Fibroblast of pulmonary artery (primary cell): ENCODE measurements around the gene KDR.

ENCODE experiments used
- DNase-seq: peaks from one replicate; pipeline ENCODE4 v3.0.0-alpha.2; 2010; ENCODE audit warnings: low read depth
- H3K4me3 ChIP-seq: replicated peaks from 2 replicates; pipeline ENCODE4 v1.5.1; 2011; ENCODE audit warnings: low read depth, mild to moderate bottlenecking, control low read depth, low read length, moderate library complexity
- TF ChIP-seq, protein P1 (sequence below): IDR thresholded peaks from 2 replicates; pipeline ENCODE4 v1.5.1; 2011; ENCODE audit warnings: mild to moderate bottlenecking, control low read depth, low read length, inconsistent platforms; ENCODE audit errors: missing control alignments

KDR gene

DNA sequence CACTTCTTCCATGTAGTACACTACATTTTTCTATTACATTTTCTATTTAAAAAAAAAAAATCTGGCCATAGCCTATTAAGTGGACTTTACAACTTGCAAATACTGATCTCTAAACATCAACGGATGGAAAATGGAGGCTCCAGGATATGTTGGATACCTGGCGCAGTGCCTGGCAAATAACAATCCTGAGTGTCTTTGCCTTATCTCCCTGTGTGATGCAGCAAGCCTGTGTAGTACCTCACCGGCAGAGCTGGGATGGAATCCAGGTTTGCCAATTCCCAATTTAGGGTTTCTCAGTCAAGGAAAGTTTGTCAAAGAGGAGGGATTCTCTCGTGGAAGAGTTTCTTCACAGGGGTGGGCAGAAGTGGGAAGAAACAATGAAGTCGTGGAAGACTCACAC lies 93.2 kb downstream of the KDR start:
- TF ChIP-seq, protein P1, sequence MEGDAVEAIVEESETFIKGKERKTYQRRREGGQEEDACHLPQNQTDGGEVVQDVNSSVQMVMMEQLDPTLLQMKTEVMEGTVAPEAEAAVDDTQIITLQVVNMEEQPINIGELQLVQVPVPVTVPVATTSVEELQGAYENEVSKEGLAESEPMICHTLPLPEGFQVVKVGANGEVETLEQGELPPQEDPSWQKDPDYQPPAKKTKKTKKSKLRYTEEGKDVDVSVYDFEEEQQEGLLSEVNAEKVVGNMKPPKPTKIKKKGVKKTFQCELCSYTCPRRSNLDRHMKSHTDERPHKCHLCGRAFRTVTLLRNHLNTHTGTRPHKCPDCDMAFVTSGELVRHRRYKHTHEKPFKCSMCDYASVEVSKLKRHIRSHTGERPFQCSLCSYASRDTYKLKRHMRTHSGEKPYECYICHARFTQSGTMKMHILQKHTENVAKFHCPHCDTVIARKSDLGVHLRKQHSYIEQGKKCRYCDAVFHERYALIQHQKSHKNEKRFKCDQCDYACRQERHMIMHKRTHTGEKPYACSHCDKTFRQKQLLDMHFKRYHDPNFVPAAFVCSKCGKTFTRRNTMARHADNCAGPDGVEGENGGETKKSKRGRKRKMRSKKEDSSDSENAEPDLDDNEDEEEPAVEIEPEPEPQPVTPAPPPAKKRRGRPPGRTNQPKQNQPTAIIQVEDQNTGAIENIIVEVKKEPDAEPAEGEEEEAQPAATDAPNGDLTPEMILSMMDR = no peak
- DNase-seq = peak; percentile 41
- no peak overlapping the region for H3K4me3 ChIP-seq

DNA sequence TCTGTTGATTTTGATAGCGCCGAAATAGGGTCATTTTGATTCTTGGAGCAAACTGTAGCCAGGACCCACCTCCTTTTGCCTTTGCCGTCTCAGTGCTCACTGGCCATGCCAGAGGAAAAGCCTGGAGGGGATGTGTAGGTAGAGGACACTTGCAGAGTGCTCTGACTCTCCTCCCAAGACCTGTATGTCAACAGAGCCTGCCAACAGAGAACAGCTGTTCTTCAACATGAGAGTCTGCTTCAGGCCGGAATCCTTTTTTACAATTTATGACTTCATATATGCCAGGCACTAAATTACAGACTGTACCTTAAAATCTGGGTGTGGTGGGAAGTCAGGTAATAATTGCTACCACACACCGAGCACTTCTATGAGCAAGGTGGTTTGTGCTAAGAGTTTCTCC lies 94.2 kb downstream of the KDR start:
- no peak for DNase-seq
- TF ChIP-seq, protein P1 = no peak
- H3K4me3 ChIP-seq = no peak overlapping the region

DNA sequence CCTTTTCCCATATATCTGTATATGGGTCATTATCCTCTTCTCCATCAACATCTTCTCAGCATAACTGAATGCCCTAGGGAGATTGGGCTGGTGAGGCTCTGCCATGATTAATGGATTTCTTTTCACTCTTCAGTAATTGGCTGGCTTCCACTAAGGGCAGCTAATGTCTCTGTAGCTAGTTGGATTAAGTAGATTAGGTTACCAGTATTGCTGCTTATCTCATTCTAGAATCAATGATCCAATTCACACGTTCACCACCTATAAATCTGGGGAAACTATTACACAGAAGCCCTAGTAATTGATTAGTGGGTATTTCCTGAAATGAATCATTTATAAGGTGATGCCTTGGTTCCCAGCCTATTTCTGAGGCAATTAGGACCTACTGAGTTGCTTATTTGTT lies 94.8 kb downstream of the KDR start:
- TF ChIP-seq, protein P1 = no peak
- no peak overlapping the region for H3K4me3 ChIP-seq
- DNase-seq = no peak

DNA sequence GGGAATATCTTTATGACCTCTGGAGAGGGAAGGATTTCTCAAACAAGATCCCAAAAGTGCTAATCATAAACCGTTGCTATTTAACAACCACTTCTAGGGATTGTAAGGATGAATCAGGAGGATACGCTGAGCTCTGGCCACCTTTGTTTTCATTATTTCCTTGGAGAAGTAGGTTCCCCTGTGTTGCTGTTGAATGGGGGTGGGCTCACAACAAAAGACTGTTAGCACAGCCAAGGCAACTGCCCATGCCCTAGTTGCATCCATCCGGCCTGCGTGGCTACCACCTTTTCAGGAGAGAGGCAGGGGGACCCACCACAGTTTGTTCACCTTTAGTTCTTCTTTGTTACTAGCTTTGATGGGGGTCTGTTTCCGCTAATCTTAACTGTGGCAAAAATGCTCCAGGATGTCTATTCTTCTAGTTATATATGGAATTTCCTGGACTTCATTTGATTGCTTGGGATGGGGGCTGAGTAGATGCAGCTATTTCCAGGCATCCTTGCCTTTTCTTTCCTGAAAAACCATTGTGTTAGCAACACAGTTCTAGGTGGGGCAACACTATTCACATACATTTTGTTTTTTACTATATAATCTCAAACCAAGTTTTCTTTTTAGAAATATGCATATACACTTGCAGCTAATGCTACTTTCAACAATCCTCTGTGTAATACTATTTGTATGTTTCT lies 95.4 kb downstream of the KDR start:
- DNase-seq = no peak
- TF ChIP-seq, protein P1 = no peak
- no peak overlapping the region for H3K4me3 ChIP-seq

DNA sequence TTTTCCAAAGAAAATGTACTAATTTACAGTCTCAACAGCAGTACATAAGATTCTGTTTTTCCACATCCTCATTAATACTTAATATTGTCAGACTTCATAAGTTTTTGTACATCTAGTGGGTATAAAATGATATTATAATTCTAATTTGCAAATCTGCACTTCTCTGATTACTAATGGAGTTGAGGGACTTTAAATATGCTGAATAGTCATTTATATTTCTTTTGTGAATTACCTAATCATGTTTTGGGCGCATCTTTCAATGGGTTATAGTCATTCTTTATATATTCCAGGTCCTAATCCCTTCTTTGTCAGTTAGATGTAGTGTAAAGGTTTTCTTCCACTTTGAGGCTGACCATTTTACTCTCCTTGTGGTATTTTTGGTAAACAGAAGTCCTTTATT lies 96.1 kb downstream of the KDR start:
- DNase-seq = no peak
- H3K4me3 ChIP-seq = no peak overlapping the region
- TF ChIP-seq, protein P1 = no peak
